AG20443 (cell line): ENCODE results near the gene SIDT2.

Experiments used
- DNase-seq: peaks from one replicate; pipeline ENCODE4 v3.0.0; 2012; ENCODE audit warnings: low spot score, mixed read lengths

The SIDT2 gene

DNA sequence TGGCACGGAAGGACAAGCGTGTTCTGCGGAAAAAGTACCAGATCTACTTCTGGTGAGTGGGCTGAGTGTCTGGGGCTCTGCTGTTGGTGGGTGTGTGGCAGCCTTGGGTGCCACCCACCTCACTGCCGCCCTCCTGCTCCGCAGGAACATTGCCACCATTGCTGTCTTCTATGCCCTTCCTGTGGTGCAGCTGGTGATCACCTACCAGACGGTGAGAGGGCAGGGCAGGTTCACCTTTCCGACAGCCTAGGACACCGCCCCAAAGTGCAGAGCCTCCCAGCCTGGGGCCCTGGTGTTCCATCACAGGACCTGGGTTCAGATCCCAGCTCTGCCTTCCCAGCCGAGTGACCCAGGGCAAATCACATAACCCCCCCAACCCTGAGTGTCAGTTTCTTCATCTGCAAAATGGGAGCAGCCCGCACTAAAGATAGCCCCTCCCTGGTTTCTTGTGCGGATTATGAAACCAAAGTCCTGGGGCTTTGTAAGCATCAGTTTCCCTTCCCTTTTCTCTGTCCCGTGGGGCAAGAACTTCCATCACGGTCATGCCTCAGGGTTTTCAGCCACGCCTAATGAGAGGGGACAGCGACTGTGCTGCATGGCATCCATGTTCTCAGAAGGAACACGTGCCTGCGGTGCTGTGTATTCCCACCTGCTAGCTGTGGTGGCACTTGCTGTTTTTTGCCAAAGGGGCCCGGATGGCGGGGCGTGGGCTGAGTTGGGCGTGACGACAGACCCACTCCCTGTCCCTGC lies 10.8 kb downstream of the SIDT2 start:
- DNase-seq = no peak

GRCh38 chr11:117189941-117190544 lies 11.5 kb downstream of the SIDT2 start:
- DNase-seq = no peak

- no peak for DNase-seq
Measured at GRCh38 chr11:117191680-117192400, 13.3 kb downstream of the SIDT2 start.

- DNase-seq = no peak
Measured at GRCh38 chr11:117192401-117192875, 13.9 kb downstream of the SIDT2 start.

DNA sequence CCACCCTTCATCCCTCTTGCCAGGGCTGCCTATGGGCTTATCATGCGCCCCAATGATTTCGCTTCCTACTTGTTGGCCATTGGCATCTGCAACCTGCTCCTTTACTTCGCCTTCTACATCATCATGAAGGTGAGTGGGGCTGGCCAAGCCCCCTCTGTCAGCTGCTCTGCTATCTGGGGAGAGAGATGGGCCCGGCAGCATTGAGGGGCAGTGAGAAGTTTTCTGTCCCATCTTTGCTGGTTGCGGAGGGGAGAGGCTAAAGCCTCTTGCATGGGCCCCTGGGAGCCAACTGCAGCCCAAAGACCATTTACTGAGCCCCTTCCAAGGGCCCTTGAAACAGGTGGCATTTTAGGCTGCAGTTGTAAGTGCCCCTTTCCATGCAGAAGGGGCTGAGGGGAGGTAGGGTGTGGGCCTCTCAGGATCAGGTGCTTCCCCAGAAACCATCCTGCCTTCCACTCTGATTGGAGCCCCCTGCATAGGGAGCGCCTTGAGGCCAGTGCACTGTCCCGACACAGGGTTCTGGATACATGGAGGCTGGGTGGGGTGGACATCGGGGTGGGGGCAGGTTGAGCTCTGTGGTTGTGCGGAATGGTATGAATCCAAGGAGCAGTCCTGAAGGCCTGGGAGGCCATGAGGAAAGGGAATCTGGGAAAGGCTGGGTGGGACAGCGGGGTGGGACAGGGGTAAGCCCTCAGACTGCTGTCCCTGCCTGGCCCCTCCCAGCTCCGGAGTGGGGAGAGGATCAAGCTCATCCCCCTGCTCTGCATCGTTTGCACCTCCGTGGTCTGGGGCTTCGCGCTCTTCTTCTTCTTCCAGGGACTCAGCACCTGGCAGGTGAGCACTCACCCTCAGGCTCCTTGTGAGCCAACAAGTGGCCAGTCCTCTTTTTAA lies 14.8 kb downstream of the SIDT2 start:
- no peak for DNase-seq

DNA sequence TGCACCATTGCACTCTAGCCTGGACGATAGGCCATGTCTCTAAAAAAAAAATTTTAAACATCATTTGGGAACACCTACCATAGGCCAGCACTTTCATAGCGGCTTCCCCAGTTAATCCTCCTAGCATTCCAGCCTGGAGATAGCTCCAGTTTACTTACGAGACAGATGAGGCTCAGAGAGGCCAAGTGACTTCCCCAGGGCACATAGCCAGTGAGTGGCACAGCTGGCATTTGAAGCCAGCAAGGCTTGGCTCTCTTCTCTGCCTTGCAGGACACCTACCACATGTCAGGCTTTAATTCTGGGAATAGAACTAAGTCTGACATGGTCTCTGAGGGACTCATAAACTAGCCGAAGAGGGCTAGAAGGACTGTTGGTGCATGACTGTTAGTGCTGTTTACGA lies 15.7 kb downstream of the SIDT2 start:
- DNase-seq = no peak

GRCh38 chr11:117195258-117195657 lies 16.7 kb downstream of the SIDT2 start:
- DNase-seq = no peak

GRCh38 chr11:117195761-117196160 lies 17.2 kb downstream of the SIDT2 start:
- DNase-seq = no peak

GRCh38 chr11:117197006-117197405 lies 18.5 kb downstream of the SIDT2 start:
- DNase-seq = no peak

DNA sequence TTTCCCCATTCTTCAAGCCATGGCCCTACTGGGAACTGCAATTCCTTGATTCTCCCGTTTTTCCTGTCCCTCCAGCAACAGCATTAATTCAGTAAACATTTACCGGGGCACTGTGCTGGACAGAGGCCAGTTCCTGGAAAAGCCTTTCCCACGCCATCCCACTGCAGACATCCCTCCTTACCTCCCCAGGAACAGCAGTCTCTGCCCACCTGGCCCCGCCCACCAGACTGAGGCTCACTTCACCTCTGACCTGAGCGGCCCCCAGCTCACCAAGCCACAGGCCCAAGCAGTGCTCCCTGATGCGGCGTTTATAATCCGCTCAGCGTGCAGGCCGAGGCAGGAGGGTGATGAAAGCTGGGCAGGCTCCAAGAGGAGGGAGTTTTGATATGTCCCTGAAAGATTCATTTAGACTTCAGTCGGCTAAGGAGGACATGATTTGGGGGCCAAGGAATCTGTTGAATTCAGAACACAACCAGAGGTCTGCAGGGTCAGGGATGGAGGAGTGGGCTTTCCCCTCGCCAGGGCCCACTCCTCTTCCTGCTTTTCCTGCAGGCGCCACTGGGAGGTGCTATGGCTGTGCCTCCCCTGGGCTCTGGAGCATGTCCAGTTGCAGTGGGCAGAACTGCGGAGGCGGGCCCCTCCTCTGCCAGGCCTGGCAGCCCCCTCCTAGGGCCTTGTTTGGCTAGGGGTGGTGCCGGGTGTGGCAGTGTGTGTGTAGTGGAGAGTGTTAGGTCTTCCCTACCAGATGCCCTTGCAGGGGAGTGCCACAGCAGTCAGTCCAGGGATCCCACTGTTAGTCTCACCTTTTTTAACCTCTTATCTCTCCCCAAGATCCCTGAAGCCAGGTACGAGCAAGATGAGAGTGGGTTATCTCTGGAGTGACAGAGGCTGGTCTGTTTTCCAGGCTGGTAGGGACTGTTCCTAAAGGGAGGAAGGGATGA lies 19.2 kb downstream of the SIDT2 start:
- DNase-seq = peak; percentile 53

GRCh38 chr11:117198613-117199012 lies 20.1 kb downstream of the SIDT2 start:
- no peak for DNase-seq

GRCh38 chr11:117199053-117199915 lies 20.7 kb downstream of the SIDT2 start, which contains the start of gene TAGLN:
Gene TAGLN, plus strand, starts transcription at chr11:117199370. Its CDS starts 3,644 bp downstream, at chr11:117203014.
- DNase-seq = peak; percentile 97

DNA sequence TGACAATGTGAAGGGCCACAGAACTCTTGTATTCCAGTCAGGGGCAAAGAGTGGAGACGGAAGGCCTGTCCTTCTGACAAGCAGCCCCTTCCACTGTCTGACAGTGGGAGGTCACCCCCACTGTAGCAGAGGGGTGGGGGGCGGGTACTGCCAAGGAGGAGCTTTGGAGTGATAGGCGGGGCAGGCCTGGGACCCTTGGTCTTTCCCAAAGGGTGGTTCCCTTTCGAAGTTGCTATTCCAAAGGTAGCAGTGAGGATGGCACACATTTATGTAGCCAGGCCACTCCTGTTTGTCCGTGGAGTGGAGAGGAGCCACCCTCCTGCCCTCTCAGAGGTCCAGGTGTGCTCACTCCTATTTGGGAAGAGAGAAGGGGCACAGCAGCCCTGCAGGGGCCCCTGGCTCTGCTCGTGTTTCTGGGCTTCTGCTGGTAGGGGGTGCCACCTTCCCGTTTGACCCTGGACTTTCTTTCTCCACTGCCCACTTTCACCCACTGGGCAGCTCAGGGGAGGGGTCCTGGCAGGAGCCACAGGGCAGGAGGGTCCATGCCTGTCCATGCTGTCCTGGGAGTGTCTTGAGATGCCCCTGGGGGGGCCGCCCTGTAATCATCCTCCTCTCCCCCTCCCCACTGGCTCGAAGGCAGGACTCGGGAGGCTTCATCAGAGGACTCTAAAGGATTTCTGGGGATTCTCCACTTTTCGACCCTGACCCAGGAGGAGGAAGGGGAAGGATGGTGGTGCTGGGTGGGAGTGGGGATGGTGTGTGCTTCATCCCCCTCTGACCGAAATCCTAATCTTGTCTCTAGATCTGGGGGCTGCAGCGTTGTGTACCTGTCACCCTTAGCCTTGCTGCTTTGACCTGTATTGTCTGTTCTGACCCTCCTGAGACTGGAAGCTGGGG lies 21.6 kb downstream of the SIDT2 start:
- no peak for DNase-seq

DNA sequence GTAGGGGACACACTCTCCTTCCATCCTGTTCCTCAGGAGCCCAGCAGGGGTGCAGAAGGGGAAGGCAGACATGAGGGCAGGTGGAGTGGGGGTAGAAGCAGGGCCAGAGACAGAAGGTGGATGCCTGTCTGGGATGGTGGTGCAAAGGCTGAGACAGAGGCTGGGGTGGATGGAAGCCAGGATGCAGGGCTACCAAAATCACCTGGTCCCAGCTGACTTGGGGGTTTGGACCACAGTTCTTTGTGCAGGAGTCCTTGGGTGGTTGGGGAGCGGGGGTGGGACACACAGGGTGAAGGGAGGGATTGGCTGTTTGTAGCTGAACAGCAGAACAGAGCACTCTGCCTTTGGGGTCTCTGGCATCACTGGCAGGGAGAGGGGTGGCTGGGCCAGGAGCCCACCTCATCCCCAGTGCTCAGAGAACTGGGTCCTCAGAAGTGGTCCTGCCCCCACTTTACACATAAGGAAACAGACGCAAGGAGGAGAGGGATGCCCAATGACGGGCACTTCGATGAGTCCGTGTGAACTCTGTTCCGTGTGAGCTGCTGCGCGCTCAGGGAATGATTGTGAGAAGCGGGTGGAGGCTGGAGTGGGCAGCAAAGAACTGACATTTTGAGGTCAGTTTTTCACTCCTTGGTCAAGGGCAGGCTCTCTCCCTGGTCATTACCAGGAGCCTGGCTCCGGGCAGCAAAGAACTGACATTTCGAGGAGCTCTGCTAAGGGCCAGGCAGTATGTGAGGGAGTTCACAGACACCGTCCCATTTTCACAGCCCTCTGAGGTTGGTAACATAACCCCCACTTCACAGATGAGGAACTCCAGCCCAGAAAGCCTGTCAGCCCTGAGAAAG lies 22.5 kb downstream of the SIDT2 start:
- no peak for DNase-seq

DNA sequence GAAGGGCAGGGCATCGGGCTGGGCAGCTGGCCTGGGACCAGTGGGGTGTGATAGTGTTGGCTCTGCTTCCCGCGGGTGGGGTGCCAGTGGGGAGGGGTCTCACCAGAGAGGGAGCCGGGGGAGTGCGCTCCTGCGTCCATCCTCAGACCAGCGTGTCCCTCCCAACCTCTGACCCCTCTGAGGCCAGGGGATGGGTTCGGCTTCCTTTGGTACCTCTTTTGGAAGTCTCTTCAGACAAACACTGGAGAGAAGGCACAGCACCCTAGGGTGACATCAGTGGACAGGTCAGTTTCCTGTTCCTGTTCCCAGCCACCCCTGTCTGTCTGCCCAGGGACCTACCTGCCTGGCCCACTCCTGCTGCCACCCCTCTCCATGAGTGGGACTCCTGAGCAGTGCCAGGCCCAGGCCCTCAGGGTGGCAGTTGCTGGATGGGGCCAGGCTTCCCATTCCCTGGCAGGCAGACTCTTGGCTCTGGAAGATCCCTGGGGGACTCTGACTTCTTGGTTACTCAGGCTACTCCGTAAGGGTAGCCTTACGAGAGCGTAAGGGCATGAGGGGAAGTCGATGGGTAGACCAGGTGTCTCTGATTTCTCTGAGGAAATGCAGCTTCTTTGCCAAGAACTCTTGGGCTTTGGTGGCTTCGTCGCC lies 23.2 kb downstream of the SIDT2 start:
- no peak for DNase-seq

GRCh38 chr11:117202386-117203068 lies 24.0 kb downstream of the SIDT2 start:
- no peak for DNase-seq

DNA sequence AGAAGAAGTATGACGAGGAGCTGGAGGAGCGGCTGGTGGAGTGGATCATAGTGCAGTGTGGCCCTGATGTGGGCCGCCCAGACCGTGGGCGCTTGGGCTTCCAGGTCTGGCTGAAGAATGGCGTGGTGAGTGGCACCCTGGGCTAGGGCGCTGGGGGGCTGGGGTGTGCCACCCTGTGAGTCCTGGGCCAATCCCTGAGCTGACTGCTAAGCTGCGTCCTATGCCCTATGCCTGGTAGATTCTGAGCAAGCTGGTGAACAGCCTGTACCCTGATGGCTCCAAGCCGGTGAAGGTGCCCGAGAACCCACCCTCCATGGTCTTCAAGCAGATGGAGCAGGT lies 24.5 kb downstream of the SIDT2 start:
- DNase-seq = no peak
